CD4-positive, alpha-beta T cell treated with Interleukin-17A for 1 hour (primary cell): ENCODE data around the gene PIWIL4.
"Not testable (repeated sequence)": the region's sequence is repeated elsewhere in the genome, so short reads cannot be mapped to it uniquely, and the experiment has no call there.

ENCODE experiments used
- DNase-seq: peaks from one replicate; pipeline ENCODE4 v3.0.0-alpha.2; 2020

The PIWIL4 gene

DNA sequence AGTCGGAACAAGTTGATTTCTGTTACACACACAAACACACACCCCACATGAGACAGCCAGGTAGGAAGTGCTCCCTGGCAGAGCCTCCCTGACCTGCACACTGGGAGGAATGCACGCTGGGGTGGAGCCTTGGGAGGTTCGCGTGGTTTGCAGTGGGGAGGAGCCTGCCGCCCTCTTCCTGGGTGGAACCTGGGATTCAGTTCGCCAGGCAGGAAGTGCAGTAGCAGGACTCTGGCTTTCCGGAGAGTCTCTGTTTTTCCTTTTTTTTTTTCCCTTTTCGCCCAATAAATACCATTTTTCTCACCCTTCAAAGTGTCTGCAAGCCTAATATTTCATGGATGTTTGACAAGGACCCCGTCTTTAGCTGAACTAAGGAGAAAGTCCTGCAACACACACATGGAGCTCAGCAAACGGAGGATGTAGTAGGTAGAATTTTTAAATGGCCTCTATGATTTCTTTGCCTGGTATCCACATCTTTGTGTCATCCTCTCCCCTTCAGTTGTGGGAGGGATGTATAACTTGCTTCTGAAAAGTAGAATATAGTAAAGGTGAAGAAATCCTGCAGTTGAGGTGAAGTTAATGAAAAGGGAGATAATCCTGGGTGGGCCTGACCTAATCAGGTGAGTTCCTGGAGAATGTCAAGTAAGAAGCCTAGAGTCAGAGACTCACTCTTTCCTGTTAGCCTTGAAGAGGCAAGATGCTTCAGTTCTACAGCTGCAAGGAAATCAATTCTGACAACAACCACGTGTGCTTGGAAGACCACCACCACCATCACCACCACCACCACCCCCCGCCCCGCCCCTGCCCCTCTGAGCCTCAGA, 72.9 kb downstream of the PIWIL4 start:
- no peak for DNase-seq

DNA sequence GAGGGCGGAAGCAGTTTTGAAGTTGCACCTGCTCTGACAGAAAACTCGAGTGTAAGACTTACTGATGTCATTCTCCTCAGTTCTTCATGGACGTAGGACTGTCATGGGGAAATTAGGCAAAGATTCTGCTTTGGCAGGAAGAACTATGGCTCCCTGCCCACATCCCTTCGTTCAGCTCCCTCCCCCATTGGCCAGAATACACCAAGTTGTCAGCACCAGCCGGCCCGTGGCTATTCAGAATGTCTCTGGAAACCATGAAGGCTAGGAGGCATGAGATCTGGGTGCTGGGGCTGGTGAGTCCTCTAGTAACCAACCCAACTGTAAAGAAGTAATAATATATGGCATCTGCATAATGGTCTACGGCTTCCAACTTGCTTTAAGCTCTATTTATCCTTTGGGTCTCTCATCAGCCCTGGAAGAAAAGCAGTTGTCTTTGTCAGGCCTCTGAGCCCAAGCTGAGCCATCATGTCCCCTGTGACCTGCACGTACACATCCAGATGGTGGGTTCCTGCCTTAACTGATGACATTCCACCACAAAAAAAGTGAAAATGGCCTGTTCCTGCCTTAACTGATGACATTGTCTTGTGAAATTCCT, 74.1 kb downstream of the PIWIL4 start:
- no peak for DNase-seq

DNA sequence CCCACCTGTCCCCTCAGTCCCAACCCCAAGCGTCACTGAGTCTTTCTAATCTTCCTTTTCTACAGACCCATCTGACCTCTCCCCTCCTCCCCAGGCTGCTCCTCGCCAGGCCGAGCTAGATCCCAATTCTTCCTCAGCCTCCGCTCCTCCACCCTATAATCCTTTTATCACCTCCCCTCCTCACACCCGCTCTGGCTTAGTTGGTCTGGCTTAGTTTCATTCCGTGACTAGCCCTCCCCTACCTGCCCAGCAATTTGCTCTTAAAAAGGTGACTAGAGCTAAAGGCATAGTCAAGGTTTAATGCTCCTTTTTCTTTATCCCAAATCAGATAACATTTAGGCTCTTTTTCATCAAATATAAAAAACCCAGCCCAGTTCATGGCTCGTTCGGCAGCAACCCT, 76.0 kb downstream of the PIWIL4 start:
- DNase-seq = not testable (repeated sequence)

DNA sequence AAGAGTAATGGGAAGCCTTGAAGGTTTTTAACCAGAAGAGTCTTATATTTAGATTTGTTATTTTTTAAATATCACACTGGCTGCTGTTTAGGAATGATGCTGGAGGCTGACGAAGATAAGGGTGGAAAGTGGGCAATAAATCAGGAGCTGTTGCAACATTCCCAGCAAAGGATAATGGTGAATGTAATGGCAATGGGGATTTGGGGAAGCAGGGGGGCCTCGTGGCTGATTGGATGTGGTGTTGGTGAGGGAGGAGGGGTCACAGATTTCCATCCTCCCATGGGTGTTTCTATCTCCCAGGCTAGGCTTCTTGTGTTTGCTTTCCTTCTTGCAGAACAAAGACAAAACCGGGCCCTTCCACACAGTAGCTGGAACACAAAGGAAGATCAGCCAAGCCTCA, 80.8 kb downstream of the PIWIL4 start:
- no peak for DNase-seq

DNA sequence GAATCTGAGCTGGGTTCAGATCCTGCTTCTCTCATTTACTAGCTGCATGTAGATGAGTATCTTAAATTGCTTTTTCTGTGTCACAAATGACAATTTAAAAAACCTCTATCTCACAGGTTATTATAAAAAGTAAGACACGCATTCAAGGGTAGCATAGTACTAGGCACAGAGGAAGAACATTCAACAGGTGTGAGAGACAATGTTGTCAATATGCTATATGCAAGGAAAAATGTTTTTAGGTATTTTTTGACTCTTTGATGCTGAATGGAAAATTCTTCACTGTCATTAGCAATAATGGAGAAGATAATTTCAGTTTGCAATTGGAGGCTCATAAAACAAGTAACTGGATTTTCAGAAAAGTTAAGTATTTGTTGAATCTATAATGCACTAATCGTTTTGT, 81.6 kb downstream of the PIWIL4 start:
- DNase-seq = no peak

DNA sequence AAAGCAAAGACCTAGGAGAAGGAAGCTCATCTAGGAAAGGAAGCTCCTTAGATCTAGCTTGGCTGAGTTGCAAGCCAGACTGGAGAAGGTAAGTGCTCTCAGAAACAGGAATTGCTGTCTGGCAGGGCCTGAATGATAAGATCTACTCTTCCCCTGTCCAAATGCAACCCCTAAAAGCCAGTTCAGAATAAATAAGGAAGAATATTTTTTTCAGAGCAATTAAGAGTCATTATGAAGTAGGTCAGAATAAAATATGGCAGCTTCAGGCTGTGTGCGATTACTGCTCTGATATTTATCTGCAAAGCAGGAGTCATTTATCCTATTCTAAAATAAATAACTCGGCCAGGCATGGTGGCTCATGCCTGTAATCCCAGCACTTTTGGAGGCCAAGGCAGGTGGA, 82.1 kb downstream of the PIWIL4 start:
- DNase-seq = no peak

DNA sequence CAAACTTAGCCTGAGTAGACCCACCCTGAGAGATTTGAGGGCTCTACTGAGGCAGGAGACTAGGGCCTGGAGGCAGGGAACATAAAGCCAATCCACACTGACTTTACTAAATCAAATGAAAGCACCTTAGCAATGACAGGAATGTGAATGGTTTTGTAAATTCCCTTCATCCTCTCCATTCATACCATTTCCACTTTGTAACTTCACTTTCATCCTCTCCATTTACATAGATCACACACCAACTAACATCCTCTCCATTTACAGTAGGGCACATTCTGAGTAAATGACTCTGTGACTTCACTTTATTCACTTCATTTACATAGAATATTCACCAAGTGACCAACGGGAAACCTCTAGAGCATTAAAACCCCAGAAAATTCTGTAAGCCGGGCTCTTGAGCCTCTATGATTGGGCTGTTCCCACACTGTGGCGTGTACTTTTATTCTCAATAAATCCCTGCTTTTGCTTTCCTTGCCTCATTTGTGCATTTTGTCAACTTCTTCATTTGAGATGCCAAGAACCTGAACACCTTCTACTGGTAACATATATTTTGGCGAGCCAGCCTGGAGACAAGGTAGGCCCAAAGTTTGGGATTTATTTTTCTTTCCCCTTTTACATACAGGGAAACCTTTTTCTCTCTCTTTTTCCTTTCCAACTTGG, 82.9 kb downstream of the PIWIL4 start:
- no peak for DNase-seq

DNA sequence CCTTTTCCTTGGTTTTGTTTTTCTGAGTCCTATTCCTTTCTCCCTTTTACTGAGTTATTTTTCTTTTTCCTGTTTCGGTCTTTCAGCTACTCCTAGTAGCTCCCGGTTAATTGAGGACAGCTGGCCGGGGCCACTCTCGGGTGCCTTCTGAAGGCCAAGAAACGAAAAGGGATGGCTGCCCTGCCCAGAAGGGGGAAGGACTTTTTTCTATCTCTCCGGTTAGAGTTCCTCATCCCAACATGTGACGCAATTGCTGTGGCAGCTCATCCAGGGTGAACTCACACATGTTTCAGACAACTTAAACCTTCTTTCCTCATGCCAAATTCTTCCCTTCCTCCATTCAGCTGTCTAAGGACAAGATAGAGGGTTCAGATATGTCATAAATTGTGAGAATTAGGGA, 83.6 kb downstream of the PIWIL4 start:
- no peak for DNase-seq

DNA sequence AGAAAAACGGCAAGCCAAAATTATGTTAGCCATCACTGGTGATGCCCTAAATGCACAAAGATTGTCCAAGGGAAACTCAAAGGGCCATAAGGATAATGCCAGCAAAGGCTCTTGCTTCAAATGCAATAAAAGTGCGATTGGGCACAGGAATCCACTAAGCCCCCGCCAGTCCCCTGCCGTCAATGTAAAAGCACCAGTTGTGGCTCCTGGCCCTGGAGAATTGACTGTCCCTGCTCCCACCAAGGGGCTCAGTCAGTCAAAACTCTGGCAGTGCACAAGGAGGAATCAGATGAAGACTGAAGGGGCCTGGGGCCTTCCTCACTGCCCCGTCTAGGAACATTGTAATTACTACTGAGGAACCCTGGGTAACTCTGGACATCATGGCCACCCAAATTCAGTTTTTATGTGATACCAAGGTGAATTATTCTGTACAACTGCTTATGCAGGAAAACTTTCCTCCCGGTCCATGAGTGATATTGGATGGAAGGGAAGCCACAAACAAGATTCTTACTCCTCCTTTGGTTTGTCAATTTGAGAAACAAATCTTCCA, 85.6 kb downstream of the PIWIL4 start:
- DNase-seq = no peak

DNA sequence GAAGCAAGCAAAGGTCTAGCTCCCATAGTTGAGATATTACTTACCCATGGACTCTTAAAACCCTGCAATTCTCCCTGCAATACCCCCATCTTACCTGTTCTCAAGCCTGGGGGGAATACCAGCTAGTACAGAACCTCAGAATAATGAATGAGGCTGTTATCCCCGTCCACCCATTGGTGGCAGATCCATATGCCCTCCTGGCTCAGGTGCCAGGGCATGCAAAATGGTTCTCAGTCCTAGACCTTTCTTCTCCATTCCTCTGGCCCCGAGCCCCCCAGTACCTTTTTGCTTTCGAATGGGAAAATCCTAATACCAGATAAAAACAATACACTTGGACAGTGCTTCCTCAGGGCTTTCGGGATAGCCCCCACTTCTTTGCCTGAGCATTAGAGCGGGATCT, 86.4 kb downstream of the PIWIL4 start:
- DNase-seq = no peak

DNA sequence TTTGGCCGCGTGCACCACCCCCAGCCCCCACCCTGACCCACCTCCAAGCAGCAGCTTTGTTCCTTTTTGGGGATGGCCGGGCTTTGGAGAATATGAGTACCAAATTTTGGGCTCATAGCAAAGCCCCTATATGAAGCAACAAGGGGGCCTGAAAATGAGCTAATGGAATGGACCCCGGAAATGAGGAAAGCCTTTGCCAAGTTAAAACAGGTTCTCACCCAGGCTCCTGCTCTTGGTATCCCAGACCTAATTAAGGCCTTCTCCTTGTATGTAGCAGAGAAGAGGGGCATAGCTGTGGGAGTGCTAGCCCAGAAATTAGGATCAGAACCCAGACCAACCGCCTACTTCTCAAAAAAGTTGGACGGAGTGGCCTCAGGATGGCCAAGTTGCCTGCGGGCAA, 87.0 kb downstream of the PIWIL4 start:
- DNase-seq = no peak

DNA sequence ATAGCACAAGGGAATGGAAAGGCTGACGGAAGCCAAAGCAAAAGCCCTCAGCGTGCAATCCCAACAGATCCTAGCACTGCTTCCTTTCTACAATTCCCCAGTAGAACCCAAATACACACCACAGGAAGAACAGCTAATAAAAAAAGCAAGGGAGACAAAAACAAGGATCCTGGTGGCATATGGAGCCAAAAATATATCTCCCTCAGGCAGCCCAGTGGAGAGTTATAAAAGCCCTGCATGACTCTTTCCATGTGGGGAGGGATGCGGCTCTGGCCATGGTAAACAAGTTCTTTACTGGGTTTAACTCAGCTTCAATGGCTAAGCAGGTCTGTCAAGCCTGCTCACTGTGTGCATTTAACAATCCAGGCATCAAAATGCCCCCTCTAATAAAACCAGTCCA, 88.1 kb downstream of the PIWIL4 start:
- no peak for DNase-seq

DNA sequence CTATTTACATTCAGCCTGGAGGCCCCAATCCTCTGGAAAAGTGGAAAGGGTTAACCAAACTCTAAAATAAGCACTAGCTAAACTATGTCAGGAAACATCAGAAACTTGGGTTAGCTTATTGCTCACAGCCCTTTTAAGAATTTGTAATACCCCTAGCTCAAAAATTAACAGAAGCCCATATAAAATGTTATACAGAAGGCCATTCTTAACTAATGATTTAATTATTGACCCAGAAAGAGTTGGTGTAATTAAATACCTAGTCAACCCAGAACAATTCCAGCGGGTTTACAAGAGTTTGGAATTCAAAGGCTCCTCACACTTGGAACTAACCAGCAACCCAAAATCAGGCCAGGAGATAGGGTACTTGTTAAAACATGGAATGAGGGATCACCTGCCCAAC, 88.8 kb downstream of the PIWIL4 start:
- no peak for DNase-seq

DNA sequence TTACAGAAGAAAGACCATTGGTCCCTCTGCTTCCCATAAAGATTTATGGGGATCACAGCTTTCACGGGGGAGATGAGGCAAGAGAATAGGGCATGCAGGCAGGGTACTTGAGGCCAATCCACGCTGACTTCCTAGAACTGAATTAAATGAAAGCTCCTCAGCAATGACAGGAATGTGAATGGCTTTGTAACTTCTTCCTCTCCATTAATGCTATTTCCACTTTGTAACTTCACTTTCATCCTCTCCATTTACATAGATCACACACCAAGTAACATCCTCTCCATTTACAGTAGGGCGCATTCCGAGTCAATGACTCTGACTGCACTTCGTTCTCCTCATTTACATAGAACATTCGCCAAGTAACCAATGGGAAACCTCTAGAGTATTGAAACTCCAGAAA, 89.8 kb downstream of the PIWIL4 start:
- no peak for DNase-seq

DNA sequence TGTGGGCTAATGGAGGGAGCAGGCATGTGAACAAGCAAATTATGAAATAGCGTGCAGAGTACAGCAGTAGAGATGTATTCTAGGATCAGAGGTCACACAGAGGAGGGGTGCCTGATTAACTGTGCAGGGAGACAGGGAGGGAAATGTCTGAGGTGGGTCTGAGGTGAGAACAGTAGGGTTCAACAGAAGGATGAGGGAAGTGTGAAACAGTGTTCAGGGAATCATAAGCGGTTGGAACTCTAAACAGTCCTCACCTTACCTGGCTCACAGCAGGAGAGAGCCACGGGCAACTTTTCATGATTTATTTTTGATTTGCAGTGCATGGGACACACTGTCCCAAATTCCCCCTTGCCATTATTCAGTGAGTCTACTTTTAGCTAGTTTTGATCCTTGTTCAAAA, 90.5 kb downstream of the PIWIL4 start:
- no peak for DNase-seq

DNA sequence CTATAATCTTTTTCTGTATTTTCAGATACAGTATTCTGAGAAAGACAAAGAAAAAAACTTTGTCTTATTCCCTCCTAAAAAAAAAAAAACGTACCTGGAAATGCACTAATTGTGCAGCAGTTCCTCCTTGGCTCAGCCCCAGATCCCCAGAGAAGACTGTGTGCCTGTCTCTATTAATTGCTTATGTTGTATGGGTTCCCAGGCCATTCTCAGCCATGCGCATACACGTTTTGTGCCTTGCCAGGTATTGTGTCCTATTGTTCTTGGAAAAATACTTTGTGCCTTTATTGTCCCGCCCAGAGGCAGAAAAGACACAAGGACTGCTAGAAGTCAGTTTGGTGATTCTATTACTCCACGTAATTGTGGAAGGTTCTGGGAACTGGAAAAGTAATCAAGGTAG, 91.2 kb downstream of the PIWIL4 start:
- no peak for DNase-seq

DNA sequence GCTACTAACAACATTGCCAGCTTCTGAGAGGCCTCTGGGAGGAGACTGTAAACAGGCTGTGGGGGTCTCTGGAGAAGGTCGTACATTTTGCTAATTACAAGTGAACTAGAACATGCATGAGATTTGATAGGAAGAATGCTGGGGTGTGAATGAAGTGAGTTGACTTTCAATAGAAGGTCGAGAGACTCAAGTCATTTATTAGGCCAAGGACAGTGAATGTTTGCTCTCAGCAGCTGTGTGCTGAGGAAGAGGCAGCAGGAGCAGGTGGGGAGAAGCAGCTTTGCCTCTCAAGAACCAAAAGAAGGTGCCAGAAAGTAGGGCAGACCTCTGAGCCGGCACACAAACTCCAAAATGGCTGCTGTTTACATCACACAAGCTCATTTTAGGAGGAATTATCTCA, 91.7 kb downstream of the PIWIL4 start:
- DNase-seq = no peak

DNA sequence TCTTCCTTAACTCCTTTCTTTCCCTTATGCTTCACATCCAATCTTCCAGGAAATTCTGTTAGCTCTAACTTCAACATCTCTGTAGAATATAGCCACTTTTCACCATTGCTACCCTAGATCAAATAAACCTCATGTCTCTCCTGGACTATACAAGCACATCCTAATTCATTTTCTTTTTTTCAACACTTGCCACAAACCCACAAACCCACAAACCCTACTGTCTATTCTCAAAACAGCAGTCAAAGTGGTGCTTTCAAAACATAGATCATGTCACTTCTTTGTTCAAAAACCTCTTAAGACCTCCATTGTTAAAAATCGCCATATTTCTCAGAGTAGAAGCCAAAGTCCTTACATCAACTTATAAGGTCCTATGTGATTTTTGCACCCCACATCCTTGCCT, 94.3 kb downstream of the PIWIL4 start:
- no peak for DNase-seq

DNA sequence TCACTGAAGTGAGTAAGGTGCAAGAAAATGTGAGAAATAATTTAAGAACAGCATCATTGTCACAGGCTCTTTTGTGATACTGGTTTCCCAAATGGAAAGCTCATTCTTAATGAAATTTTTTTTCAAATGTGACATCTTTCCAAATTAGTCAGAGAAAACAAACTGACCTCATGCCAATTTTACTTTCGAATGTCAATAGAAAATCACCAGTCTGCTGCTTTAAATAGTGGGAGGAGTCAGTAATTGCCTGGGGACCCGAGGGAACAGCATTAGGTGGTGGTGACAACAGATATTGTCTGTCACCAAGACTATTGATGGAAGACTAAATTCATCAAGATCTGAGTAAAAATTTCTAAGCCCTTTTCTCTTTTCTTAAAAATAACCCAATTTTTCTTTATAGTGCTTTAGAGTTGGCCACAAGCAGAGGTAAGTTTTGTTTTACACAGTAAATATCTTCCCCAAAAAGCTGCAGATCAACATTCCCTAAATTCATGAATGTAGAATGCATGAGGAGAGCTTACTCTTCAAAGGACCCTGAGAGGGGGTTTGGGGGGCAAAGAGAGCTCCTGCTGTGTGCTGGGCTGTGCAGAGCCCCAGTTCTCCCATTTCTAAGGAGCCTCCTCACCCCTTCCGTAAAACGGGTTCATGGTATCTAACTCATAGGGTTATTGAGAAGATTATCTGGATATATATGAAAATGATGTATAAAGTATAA, 95.1 kb downstream of the PIWIL4 start:
- DNase-seq = no peak

DNA sequence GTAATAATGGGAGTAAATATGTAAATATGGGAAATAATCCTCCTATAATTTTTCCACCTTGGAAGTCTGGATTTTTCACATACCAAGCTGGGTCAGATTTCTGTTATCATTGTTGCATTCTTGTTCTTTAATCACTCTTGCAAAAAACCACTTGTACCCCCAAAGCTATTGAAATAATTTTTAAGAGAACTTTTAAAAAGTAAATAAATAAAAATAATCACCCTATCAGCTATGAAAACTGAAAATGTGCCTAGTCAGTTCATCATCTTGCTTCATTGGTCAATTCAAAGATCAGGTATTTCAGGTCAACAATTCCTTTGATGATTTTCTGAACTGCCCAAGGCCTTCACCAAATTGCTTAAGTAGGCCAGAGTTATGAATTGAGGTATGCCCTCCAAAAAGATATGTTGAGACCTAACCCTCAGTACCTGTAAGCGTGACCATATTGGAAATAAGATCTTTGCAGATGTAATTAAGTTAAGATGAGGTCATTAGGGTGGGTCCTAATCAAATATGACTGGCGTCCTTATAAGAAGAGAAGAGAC, 95.8 kb downstream of the PIWIL4 start:
- DNase-seq = no peak

DNA sequence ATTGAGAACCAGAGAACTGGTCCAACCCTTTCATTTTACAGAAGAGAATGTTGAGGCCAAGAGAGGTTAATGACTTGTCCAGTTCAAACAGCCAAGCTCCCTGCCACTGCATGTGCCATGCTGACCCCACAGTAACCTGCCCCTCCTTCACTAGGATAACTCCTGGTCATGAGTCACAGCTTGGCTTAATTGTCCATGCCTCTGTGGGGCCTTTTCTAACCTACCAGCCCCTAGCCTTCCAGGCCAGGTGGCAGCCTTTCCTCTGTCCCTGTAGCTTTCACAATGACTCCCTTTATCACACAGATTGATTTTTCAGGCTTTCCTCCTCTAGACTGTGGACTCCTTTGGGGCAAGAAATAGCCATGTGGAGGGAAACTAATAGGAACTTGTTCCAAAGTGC, 97.2 kb downstream of the PIWIL4 start:
- no peak for DNase-seq

DNA sequence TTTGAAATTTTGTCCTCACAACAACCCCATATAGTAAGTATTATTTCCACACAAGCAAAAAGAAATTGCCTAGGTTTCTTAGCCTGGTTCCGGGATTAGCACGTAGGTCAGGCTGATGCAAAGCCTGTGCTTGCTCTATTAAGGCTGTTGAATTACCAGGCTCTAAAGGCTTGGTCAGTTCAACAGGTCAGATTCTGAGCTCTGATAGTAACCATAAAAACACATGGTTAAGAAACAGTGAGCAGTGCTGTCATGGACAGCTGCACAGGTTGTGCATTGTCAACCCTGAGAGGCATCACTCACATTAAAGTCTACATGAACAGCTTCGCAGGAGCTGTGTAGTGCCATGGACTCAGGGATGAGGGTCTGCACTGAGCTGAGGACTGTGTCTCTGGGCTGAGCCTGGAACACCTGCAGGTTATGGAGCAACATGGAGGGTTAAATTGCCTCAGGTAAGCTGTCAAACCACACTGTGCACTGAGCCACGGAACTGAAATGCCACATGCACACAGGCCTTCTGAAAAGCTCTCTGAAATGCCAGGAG, 98.0 kb downstream of the PIWIL4 start:
- no peak for DNase-seq
